PC-3 (cell line): ENCODE results near the gene ATG4B.

ENCODE experiments used
- EZH2 ChIP-seq: fragments of 300-600 bp; sonication (generic); IDR thresholded peaks from one replicate; pipeline ENCODE4 v1.6.1; 2017; ENCODE audit warnings: antibody characterized with exemption, mild to moderate bottlenecking, low read length; ENCODE audit not compliant: unreplicated experiment
- TF ChIP-seq, protein P1 (sequence below): fragments of 300-600 bp; sonication (generic); conservative IDR thresholded peaks from 2 replicates; pipeline ENCODE4 v1.5.1; 2017; ENCODE audit warnings: antibody characterized with exemption, low read depth, mild to moderate bottlenecking, low read length

- TF ChIP-seq, protein P1, sequence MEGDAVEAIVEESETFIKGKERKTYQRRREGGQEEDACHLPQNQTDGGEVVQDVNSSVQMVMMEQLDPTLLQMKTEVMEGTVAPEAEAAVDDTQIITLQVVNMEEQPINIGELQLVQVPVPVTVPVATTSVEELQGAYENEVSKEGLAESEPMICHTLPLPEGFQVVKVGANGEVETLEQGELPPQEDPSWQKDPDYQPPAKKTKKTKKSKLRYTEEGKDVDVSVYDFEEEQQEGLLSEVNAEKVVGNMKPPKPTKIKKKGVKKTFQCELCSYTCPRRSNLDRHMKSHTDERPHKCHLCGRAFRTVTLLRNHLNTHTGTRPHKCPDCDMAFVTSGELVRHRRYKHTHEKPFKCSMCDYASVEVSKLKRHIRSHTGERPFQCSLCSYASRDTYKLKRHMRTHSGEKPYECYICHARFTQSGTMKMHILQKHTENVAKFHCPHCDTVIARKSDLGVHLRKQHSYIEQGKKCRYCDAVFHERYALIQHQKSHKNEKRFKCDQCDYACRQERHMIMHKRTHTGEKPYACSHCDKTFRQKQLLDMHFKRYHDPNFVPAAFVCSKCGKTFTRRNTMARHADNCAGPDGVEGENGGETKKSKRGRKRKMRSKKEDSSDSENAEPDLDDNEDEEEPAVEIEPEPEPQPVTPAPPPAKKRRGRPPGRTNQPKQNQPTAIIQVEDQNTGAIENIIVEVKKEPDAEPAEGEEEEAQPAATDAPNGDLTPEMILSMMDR, result no peak
- TF ChIP-seq EZH2, result no peak
Measured at GRCh38 chr2:241613017-241613780, 24.3 kb upstream of the ATG4B start.
